ENCODE data around the gene KLHL28.
"Not testable (repeated sequence)": the region's sequence is repeated elsewhere in the genome, so short reads cannot be mapped to it uniquely, and the experiment has no call there.

The KLHL28 gene

DNA sequence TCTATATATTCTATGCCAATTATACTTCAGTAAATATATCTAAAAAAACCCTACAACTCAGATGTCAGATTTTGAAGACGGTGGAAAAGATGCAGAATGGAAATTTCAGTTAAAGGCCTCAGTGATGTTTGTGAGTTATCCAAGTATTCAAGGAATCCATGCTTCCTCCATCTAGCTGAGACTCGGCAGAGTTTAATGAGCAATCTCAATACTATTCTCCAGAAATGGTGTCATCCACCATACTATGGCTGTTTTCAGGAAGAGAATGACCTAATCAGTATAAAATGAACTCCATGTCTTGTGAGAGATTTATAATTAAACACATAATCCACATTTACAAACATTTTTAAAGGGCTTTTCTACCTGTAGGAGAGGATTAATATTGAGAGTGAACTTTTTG, 66.0 kb downstream of the KLHL28 start:
- DNase-seq: no peak

DNA sequence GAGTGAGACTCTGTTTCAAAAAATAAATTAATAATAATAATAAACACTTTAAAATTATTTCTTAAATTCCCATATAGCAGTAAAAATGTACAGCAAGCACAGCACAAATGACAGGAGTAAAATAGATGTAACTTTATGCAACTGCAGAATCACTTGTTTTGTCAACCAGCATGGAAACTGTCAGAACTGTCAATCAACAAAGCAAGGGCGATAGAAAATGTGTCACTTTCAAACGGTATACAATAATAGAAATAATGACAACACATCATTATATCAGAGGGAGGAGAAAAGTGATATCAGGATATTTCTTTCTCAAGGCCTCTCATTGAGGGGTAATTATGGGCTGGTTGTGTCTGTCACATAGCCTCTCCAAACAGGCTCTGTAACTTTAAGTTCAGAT, 68.2 kb downstream of the KLHL28 start:
- no peak for DNase-seq

DNA sequence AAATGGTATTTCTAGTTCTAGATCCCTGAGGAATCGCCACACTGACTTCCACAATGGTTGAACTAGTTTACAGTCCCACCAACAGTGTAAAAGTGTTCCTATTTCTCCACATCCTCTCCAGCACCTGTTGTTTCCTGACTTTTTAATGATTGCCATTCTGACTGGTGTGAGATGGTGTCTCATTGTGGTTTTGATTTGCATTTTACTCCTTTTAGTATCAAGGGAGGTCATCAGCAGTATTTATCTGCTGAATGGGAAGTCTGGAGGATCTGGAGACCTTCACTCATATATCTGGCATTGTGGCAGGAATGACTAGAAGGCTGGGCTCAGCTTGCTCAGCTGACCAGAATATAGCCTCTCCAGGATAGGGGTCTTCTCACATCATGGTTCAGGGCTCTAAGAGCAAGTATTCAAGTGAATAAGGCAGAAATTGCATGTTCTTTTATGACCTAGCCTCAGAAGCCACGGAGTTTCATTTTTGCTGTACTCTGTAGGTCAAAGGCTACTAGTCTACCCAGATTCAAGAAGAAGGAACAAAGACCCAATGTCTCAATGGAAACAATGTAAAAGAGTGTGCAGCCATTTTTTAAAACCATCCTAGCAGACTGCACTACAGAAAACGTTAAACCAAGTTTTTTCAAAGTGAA, 69.9 kb downstream of the KLHL28 start:
- not testable (repeated sequence) for DNase-seq

DNA sequence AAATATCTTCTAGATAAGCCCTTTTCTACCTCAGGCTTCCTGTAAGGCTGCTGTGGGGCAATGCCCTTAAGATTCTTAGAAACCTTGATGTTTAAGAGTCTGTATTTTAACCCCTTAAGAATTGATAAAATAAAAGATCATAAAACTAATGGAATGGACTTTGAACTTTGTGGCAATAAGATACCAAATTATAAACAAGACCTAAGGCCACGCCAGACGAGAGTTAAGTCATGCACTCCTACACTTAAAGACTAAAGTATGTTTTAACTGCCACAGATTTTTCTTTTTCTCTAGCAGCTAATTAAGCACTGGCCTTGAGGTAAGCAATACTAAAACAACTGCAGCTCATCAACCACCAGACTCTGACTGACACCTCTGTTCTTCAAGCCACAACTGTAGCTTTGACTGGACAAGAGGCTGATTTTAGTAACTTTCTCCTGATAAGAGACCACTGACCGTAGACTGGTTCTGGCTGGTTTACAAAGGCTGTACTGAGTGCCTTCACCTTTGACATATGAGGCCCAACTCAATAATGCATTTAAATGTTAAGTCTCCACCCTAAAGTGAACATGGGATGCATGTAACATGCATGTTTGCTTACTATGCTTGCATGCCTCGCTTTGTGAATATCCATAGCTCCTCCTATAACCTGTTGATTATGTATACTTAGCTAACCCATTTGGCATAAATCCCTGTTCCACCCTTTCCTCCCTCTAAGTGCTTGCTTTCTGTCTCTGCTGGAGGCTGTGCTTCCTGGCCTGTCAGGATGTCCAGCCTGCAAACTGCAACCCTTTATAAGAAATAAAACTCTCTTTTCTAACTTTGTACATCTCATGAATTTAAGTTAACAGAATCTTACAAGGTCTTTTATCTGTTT, 71.9 kb downstream of the KLHL28 start:
- no peak for DNase-seq

DNA sequence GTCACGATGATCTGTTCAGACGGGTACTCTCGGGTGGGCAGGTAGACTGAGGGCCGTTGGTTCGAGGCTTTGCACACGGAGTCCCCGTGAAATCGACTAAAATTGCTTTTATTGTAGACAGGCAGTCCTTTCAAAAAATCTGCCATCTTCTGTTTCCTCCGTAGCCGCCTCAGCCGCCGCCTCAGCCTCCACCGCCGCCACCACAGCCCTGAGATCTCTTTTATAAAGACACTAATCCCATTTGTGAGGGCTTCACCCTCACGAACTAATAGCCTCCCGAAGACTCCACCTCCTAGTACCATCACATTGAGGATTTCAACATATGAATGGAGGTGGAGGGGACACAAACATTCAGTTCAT, 74.2 kb downstream of the KLHL28 start:
- DNase-seq: no peak

DNA sequence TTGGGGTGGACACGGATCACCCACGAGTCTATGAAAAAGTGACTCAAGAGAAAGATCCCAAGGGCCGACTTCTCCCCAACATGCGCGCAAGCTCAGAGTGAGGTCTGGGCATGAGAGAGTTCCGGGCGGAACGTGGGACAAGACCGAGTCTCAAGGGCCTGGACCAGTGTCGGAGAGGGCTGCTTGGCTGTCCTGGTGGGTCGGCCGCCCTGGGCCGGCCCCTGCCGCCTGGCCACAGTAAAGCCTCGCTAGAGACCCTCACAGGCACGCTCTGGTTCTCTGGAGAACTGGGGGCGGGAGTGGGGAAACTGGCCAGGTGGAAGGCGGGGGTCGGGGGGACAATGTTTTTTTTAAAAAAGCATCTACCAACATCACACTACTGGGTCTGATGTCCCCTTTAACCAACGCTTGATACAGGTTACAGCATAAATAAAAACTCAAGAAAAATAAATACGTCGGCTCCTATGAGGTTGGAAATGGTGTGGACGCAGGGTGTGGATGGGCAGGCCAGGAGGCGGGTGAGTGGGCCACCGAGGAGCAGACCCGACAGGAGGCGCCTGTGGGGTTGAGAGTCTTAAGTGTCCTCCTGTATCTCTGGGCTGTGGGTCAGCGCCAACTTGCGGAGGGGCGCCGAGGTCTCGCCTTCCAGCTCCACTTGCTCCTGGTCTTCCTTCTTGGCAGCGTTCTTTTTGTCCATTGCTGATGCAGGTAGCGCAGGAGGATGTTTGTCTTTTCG, 74.7 kb downstream of the KLHL28 start:
- DNase-seq: no peak

DNA sequence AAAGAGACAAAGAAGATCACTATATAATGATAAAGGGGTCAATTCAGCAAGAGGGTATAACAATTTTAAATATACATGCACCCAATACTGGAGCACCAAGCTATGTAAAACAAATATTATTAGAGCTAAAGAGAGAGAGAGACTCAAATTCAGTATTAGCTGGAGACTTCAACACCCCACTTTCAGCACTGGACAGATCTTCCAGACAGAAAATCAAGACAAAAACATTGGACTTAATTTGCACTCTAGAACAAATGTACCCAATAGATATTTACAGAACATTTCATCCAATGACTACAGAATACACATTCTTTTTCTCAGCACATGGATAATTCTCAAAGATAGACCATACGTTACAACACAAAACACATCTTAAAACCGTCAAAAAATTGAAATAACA, 81.0 kb downstream of the KLHL28 start:
- no peak for DNase-seq

Measured in right hindlimb (tissue), 1 donor.